KBM-7 (cell line): ENCODE results near the gene RBSN.

Experiments
- DNase-seq: peaks from one replicate; pipeline ENCODE4 v3.0.0-alpha.2; 2015
- in situ Hi-C: fragments of 300-500 bp; cut with MboI; formaldehyde crosslinking; loops from 2 replicates; pipeline ENCODE4 v1.14.3; 2020; ENCODE audit warnings: low sequenced_read_pairs, low pct_unique_long_range_greater_than_20kb, mixed read lengths

The RBSN gene

DNA sequence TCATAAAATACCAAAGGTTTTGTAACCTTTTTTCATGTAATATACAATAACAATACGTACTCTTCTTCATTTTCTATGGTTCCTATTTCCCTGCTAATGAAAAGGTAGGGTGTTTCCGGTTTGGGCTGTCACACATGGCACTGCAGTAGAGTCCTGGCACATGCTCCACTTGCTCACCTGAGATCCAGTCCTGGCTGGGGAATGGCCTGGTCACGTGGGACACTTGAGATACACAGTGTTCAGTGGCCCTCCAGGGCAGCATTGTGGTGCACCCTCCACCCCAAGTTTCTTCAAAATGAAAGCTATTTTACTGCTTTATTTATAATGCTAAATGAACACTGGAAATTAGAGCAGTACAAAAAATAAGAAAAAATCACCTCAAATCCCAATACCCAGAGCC, 57.0 kb downstream of the RBSN start:
- in situ Hi-C loops = no loop called here
- no peak for DNase-seq

DNA sequence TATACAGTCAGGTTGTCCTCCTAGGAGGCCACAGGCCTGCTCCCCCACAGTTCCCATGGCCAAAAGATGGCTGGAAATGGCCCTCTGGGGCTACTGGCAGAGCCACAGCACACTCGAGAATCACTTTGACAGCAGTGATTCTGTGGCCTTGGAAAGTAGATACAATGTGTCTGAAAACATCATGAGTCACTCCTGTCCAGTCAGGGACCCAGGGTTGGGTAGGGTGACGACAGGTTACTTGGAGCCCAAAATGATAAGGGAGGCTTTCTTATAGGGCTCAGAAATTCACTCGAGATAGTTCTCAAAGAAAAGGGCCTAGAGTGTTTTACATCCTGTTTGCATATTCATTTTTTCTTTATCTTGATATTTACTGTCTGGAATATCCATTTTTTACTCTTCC, 58.1 kb downstream of the RBSN start:
- no peak for DNase-seq
- in situ Hi-C loops = no loop called here

DNA sequence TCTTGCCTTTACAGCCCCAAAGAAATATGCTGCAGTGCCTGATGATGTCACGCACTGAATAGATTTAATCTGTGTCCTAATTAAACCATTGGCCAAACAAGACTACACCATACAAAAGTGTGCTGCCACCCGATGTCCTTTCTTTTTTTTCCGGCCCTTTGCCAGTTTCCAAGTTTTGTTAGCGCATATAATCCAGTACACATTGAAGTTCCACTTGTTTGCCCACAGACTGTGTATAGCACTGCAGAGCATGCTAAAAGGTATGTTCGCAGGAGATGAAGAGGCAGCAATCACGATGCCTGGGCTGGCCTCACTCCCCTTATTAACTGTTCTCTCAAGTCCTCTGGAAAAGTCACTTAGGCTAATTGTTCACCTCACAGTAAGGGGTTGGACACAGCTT, 60.6 kb downstream of the RBSN start:
- no peak for DNase-seq
- in situ Hi-C loops = no loop called here

DNA sequence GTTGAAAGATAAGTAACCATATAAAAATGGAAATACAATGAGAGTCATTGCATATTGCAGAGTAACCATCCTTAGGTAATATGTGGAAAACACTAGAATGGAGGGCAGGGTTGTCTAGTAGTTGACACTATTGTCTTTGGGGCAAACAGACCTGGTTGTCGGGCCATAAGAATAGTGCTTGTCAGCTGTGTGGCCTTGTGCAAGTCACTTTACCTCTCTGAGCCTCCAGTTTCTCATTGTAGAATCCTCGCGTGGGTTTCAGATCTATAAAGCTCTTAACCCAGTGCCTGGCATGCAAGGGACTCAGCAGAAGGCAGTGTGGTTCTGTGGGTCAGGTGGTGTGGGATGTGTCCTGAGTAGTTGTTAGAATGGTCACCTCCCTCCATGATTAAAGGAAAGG, 65.8 kb downstream of the RBSN start:
- no peak for DNase-seq
- in situ Hi-C loops = no loop called here

DNA sequence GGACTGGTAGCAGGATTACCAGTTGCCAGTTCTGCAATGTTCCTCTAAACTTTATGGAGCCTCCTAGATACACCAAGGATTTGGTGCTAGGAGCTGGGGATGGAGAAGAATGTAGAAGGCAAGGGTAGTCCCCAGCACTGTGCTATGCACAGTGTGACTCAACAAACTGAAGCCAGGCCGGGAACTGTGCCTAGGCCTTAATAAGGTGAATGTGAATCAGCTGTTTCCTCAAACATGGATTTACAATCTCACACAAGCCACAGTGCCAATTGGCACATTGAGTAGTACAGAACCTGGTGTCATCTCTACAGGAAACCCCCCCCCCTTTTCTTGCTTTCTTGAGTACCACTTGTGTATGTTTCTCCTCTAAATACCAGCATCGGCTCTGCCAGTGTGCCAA, 66.3 kb downstream of the RBSN start:
- DNase-seq = no peak
- in situ Hi-C loops = no loop called here

DNA sequence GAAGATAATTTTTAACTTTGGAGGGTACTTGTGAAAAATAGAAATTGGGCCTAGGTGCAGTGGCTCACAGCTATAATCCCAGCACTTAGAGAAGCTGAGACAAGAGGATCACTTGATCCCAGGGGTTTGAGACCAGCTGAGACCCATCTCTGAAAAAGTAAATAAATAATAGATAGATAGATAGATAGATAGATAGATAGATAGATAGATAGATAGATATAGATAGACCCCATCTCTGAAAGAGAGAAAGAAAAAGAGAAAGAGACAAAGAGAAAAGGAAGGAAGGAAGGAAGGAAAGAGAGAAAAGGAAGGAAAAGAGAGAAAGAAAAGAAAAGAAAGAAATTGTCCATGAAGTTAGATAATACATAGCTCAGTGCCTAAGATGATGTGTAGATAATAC, 69.3 kb downstream of the RBSN start:
- no peak for DNase-seq
- in situ Hi-C loops = no loop called here

DNA sequence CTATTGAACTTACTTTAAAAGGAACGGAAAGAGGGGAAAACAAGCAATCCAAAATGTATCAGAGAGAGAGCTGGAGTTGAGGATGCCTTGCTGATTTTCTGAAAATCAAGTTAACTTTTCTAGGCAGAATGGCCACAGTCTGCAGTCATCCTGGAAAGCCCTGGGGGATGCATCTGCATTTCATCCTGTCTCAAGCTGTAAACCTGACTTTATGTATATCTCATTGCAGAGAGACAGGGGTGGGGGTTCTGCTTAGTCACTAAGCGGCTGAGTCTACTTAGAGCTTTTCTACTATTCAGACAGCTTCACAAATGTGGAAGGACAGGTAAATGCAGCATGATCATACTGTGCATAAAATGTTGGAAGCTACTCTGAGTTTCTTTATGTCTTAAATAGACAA, 75.2 kb downstream of the RBSN start:
- no peak for DNase-seq
- in situ Hi-C loops = no loop called here

DNA sequence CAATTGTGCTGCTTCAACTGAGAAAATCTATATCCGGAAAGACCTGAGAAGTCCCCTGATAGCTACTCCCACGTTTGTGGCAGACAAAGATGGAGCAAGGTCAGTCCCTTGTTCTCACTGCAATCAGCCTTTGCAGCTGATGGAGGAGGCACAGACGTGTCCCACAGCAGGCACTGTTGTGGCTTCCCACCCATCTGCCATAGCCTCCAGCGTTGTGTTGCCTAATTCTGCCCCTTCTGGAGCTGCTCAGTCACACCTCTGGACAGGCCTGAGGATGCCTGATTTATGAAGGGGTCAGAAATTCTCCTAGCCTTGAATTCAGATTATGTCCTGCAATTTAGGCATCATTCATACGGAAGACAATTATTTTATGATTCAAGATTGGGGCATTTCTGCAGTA, 75.7 kb downstream of the RBSN start:
- no peak for DNase-seq
- in situ Hi-C loops = no loop called here
